Measurements from ENCODE around the gene GNB2.
A peak's percentile ranks its signal among the peaks of the same experiment; 100 is the strongest.

GNB2 gene

DNA sequence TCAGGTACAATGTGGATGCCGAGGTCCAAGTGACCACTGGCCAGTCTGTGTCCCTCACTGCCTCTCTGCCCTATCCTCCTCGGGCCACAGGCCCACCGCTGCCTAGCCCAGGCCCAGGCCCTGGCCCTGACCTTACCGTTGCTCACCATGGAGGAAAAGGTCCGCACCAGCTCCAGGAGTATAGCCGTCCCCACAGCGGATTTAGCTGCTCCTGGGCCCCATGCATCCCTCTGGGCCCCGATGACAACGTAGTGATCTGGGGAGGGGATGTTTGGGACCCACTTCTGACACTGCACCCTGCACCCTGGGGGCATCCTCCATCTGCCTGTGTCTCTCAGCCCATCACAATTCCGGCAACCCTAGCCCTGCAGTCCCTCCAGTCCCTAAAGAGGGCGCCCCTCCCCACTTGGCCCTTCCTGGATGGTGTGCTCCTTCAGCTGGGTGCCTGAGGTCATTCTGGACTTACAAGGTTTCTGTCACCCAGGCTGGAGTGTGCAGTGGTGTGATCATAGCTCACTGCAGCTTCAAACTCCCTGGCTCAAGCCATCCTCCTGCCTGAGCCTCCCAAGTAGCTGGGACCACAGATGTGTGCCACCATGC, 44.3 kb upstream of the GNB2 start:
- Mint-ChIP-seq H3K36me3 (ENCODE audit: low read depth) (no peaks in the 10 kb centered on the region), H3K9me3 (no peaks in the 10 kb centered on the region), H3K4me3 (no peak overlapping the region), H3K27ac (peak overlapping the region; percentile 59), H3K27me3 (ENCODE audit: low read depth, poor library complexity) (peaks cover 56% of the 10 kb centered on the region), H3K4me1 (peaks cover 16% of the 10 kb centered on the region)
- DNase-seq, result peak; percentile 51
- TF ChIP-seq, protein P1, sequence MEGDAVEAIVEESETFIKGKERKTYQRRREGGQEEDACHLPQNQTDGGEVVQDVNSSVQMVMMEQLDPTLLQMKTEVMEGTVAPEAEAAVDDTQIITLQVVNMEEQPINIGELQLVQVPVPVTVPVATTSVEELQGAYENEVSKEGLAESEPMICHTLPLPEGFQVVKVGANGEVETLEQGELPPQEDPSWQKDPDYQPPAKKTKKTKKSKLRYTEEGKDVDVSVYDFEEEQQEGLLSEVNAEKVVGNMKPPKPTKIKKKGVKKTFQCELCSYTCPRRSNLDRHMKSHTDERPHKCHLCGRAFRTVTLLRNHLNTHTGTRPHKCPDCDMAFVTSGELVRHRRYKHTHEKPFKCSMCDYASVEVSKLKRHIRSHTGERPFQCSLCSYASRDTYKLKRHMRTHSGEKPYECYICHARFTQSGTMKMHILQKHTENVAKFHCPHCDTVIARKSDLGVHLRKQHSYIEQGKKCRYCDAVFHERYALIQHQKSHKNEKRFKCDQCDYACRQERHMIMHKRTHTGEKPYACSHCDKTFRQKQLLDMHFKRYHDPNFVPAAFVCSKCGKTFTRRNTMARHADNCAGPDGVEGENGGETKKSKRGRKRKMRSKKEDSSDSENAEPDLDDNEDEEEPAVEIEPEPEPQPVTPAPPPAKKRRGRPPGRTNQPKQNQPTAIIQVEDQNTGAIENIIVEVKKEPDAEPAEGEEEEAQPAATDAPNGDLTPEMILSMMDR (IDR thresholded peaks at IDR 0.05), result peak; percentile 31

DNA sequence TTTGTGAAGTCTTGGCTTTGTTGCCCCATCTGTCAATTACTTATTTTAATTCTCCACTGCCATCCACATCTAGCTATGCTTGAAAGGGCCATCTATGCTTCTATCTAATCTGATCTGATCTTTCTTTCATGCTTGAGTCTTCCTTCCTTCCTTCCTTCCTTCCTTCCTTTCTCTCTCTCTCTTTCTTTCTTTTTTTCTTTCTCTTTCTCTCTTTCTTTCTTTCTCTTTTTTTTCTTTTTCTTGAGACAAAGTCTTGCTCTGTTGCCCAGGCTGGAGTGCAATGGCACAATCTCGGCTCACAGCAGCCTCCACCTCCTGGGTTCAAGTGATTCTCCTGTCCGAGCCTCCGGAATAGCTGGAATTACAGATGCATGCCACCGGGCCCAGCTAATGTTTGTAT, 43.5 kb upstream of the GNB2 start:
- Mint-ChIP-seq H3K9me3 (no peaks in the 10 kb centered on the region), H3K36me3 (ENCODE audit: low read depth) (no peaks in the 10 kb centered on the region), H3K27ac (no peak overlapping the region), H3K27me3 (ENCODE audit: low read depth, poor library complexity) (peaks cover 62% of the 10 kb centered on the region), H3K4me3 (no peak overlapping the region), H3K4me1 (peaks cover 16% of the 10 kb centered on the region)
- TF ChIP-seq, protein P1 (IDR thresholded peaks at IDR 0.05), result no peak
- no peak for DNase-seq

GRCh38 chr7:100632951-100633717, 40.4 kb upstream of the GNB2 start:
- H3K9me3 Mint-ChIP-seq, result no peaks in the 10 kb centered on the region
- H3K4me3 Mint-ChIP-seq, result peak overlapping the region; percentile 81
- peak; percentile 59 for DNase-seq
- TF ChIP-seq, protein P1 (IDR thresholded peaks at IDR 0.05), result peak; percentile 38
- H3K36me3 Mint-ChIP-seq (ENCODE audit: low read depth), result no peaks in the 10 kb centered on the region
- H3K4me1 Mint-ChIP-seq, result peaks cover 9% of the 10 kb centered on the region
- peaks cover 74% of the 10 kb centered on the region for H3K27me3 Mint-ChIP-seq (ENCODE audit: low read depth, poor library complexity)
- no peak overlapping the region for H3K27ac Mint-ChIP-seq

- Mint-ChIP-seq H3K27me3 (ENCODE audit: low read depth, poor library complexity) (peaks cover 37% of the 10 kb centered on the region), H3K27ac (no peak overlapping the region), H3K9me3 (no peaks in the 10 kb centered on the region), H3K4me1 (peaks cover 25% of the 10 kb centered on the region), H3K4me3 (no peak overlapping the region), H3K36me3 (ENCODE audit: low read depth) (no peaks in the 10 kb centered on the region)
- TF ChIP-seq, protein P1 (IDR thresholded peaks at IDR 0.05), result no peak
- DNase-seq, result no peak
Observed at GRCh38 chr7:100639995-100640516, 33.5 kb upstream of the GNB2 start.

DNA sequence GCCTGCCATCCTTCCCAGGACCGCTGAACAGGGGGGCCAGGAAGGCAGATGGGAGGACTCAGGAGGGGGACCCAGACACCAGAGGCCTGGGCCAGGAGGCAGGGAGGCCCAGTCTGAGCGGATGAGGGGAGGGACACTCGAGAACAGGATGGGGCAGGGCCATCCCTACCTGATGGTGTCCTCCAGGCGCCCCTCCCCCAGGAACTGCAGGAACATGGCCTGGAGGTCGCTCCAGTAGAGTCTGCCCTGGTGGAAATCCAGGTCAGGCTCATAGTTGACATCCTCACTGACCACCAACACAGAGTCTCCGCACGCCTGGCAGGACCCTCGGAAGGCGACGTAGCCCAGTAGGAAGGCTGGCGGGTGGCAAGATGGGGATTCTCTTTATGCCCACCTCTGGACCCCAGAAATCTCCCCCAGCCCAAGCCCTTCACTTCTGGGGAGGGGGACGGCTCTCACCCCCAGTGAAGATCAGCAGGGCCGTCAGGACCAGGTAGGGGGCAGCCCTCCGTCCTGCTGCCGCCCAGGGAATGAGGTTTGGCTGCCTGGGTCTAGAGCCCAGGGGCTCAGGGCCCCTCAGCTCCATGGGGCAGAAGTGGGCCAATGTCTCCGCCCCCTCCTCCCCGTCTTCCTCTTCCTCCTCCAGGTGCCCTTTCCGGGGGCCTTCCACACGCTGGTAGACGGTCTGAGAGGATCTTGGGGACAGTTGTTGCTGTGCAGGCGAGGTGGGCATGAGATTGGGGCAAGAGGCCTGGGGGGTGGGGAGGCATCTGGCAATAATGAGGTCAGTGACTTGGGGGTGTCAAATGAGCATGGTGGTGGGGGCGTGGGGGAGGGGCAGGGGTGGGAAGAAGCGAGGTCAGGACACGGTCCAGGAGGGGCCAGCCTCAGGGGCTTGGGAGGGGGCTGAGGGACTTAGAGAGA, 32.8 kb upstream of the GNB2 start:
- TF ChIP-seq, protein P1 (IDR thresholded peaks at IDR 0.05), result no peak
- DNase-seq, result no peak
- no peaks in the 10 kb centered on the region for H3K9me3 Mint-ChIP-seq
- H3K27ac Mint-ChIP-seq, result no peak overlapping the region
- H3K4me3 Mint-ChIP-seq, result no peak overlapping the region
- peaks cover 30% of the 10 kb centered on the region for H3K4me1 Mint-ChIP-seq
- no peaks in the 10 kb centered on the region for H3K36me3 Mint-ChIP-seq (ENCODE audit: low read depth)
- H3K27me3 Mint-ChIP-seq (ENCODE audit: low read depth, poor library complexity), result peaks cover 37% of the 10 kb centered on the region
